NT2/D1 (cell line): ENCODE measurements around the gene STAB1.

Experiments
- SUZ12 ChIP-seq: IDR thresholded peaks from 2 replicates; pipeline ENCODE4 v1.6.1; 2011; ENCODE audit not compliant: insufficient read length, insufficient read depth; ENCODE audit errors: extremely low read depth
- YY1 ChIP-seq: IDR thresholded peaks from 2 replicates; pipeline ENCODE4 v1.6.1; 2011; ENCODE audit not compliant: insufficient read length, insufficient read depth
- ZNF274 ChIP-seq: IDR thresholded peaks from 2 replicates; pipeline ENCODE4 v1.6.1; 2011; ENCODE audit warnings: mild to moderate bottlenecking, low read depth, low read length

DNA sequence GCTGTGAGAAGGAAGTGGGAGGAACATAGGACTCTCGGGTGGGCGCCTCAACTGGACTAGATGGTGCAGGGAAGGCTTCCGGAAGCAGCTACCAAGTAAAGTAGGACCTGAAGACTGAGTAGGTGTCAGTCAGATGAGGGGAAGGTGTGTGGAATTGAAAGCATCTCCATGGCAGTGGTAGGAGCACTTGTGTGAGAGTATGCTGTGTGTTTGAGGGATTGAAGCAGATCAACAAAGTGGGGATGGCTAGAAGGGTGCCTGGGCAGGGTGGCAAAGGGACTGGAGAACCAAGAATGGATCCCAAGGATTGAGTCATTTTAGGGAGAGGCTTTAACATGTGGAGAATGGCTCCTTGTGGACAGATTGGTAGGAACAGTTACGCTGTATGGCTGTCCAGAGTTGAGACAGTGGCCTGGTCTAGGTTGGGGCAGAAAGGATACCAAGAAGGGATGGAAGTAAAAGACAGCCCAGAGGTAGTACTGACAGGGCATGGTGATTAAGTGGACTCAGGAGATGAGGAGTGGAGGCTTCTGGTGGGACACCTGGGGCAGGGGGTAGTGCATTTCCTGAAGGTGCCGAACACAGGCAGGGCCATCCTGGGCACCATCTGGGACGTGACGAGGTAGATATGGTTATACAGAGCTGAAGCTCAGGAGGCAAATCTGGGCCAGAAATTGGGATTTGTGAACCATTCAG, 42.7 kb downstream of the STAB1 start:
- no peak for TF ChIP-seq ZNF274
- TF ChIP-seq SUZ12 = no peak
- TF ChIP-seq YY1 = no peak
